ENCODE measurements around the gene IL13RA2. TPM values are rescaled to one million over a fixed set of nuclear protein-coding genes. Genes with fewer than 3 reads are reported as not detected.
A peak's percentile ranks its signal among the peaks of the same experiment; 100 is the strongest.

The IL13RA2 gene
- total and polyA plus RNA-seq, 8 donors = 0.10 to 1.9 (median 0.61) TPM; not detected in 3

DNA sequence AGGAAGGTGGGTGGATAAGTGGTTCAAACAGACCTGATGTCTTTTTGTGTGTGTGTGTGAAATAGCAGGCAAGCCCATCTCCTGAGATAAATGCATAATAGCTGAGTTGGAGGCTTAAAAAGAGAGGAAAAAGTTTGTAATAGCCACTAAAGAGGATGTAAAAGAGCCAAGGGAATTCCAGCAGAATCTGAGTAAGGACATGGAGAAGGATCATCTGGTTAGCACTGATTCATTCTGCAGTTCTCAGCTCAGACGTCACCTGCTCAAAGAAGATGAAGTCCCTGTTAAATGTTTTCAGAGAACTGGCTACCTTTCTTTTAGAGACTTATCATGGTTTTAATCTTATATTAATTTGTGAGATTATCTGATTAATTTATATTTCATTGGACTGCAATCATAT is 21.0 kb upstream of the IL13RA2 start:
- H3K27ac ChIP-seq = no peak overlapping the region
- no peak for DNase-seq
- no peaks in the 10 kb centered on the region for H3K4me1 ChIP-seq
- TF ChIP-seq POLR2A (IDR thresholded peaks at IDR 0.05) = no peak
- TF ChIP-seq EP300 (IDR thresholded peaks at IDR 0.05) = no peak
- TF ChIP-seq, protein P1, sequence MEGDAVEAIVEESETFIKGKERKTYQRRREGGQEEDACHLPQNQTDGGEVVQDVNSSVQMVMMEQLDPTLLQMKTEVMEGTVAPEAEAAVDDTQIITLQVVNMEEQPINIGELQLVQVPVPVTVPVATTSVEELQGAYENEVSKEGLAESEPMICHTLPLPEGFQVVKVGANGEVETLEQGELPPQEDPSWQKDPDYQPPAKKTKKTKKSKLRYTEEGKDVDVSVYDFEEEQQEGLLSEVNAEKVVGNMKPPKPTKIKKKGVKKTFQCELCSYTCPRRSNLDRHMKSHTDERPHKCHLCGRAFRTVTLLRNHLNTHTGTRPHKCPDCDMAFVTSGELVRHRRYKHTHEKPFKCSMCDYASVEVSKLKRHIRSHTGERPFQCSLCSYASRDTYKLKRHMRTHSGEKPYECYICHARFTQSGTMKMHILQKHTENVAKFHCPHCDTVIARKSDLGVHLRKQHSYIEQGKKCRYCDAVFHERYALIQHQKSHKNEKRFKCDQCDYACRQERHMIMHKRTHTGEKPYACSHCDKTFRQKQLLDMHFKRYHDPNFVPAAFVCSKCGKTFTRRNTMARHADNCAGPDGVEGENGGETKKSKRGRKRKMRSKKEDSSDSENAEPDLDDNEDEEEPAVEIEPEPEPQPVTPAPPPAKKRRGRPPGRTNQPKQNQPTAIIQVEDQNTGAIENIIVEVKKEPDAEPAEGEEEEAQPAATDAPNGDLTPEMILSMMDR (IDR thresholded peaks at IDR 0.05) = no peak
- no peak for TF ChIP-seq POLR2AphosphoS5 (IDR thresholded peaks at IDR 0.05)
- H3K27me3 ChIP-seq = no peaks in the 10 kb centered on the region
- H3K4me3 ChIP-seq = no peak overlapping the region
- 60 to 83% (median 65%) methylated on average over 1 of the region's 1 CpG for WGBS, 5 donors
- H3K36me3 ChIP-seq = no peaks in the 10 kb centered on the region
- intact Hi-C loops (cut with DNase I; ENCODE audit: low total_unique reads) = no loop called here
- no peaks in the 10 kb centered on the region for H3K9me3 ChIP-seq

DNA sequence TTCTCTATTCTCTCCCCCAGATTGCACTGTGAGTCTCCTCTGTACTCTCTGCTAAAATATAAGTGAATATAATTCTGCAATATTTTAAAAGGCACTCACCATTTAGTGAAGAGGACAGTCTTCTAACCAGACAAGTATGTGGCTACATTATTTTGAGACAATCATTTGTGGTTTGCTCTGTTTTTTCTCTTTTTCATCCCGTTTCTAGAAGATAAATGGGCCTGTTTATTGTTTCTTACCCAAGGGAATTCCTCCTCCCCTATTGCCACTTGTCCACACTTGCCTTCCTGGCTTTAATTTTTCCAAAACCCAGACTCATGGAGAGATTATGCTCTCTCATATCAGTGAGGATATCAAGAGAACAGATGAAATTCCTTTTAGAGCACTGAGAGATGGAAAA is 18.6 kb upstream of the IL13RA2 start:
- no peak for TF ChIP-seq POLR2A (IDR thresholded peaks at IDR 0.05)
- TF ChIP-seq, protein P1 (IDR thresholded peaks at IDR 0.05) = no peak
- no peak for TF ChIP-seq POLR2AphosphoS5 (IDR thresholded peaks at IDR 0.05)
- TF ChIP-seq EP300 (IDR thresholded peaks at IDR 0.05) = no peak
- DNase-seq = no peak
- intact Hi-C loops (cut with DNase I; ENCODE audit: low total_unique reads) = no loop called here
- H3K27ac ChIP-seq = no peak overlapping the region
- H3K36me3 ChIP-seq = no peaks in the 10 kb centered on the region
- 49 to 72% (median 57%) methylated on average over 1 of the region's 1 CpG for WGBS, 5 donors
- no peaks in the 10 kb centered on the region for H3K9me3 ChIP-seq
- no peaks in the 10 kb centered on the region for H3K27me3 ChIP-seq
- no peaks in the 10 kb centered on the region for H3K4me1 ChIP-seq
- H3K4me3 ChIP-seq = no peak overlapping the region

DNA sequence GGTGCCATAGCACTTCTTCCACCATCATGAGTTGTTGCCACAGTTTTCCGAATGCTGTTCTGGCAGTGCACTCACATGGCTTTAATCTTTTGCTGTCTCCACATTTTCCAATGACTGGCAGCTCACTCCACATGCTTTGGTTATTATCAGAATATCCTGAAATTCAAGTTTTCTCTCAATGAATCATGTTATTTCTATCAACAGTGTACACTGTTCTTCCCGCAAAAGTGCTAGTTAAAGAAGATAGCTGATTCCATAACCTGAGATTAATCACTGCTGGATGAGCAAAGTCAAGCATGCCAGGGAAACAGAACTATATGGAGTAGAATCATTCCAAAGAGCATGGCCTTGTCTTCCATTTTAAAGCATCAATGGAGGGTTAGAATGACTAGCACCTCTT is 14.6 kb upstream of the IL13RA2 start:
- intact Hi-C loops (cut with DNase I; ENCODE audit: low total_unique reads) = no loop called here
- Histone ChIP-seq H3K4me1 (no peaks in the 10 kb centered on the region), H3K4me3 (no peak overlapping the region), H3K9me3 (no peaks in the 10 kb centered on the region), H3K27me3 (no peaks in the 10 kb centered on the region), H3K36me3 (no peaks in the 10 kb centered on the region), H3K27ac (no peak overlapping the region)
- DNase-seq = no peak
- no peak for TF ChIP-seq POLR2A (IDR thresholded peaks at IDR 0.05)
- no peak for TF ChIP-seq POLR2AphosphoS5 (IDR thresholded peaks at IDR 0.05)
- TF ChIP-seq, protein P1 (IDR thresholded peaks at IDR 0.05) = no peak
- no peak for TF ChIP-seq EP300 (IDR thresholded peaks at IDR 0.05)
- 66 to 91% (median 73%) methylated on average over 2 of the region's 2 CpGs for WGBS, 5 donors

DNA sequence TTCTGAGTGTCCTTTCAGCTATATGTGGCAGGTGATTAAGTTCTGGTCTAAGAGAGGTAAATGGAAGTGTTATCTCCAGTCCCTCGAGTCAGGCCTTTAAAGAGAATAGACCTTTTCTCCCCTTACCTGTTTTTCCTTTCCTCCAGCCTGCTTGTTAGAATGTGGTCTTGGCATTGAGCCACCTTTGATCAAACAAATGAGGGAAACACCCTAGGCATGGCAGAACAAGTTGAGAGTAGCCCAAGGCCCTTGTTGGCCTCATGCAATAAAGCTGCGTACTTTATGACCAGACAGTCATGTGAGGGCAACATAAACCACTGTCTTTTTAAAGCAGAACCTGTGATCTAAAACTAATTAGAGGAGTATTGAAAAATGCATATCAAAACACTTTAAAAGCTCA is 13.2 kb upstream of the IL13RA2 start:
- Histone ChIP-seq H3K36me3 (no peaks in the 10 kb centered on the region), H3K4me1 (no peaks in the 10 kb centered on the region), H3K4me3 (no peak overlapping the region), H3K27me3 (no peaks in the 10 kb centered on the region), H3K9me3 (no peaks in the 10 kb centered on the region), H3K27ac (peak overlapping the region in 1 of 5 donors; percentile 44)
- intact Hi-C loops (cut with DNase I; ENCODE audit: low total_unique reads) = no loop called here
- DNase-seq = peak; percentile 27 to 86
- TF ChIP-seq, protein P1 (IDR thresholded peaks at IDR 0.05) = no peak
- TF ChIP-seq POLR2AphosphoS5 (IDR thresholded peaks at IDR 0.05) = no peak
- no peak for TF ChIP-seq POLR2A (IDR thresholded peaks at IDR 0.05)
- TF ChIP-seq EP300 (IDR thresholded peaks at IDR 0.05) = no peak
- WGBS, 5 donors = 24 to 64% (median 41%) methylated on average over 2 of the region's 2 CpGs
